ENCODE measurements around the gene C2CD2L. TPM values are rescaled to one million over a fixed set of nuclear protein-coding genes. Genes with fewer than 3 reads are reported as not detected.

The C2CD2L gene
- total RNA-seq, 1 experiment from 2014 or later = 9.3 TPM

- CTCF ChIA-PET = no interaction called here
- H4K20me1 ChIP-seq (ENCODE audit: insufficient read depth) = no peaks in the 10 kb centered on the region
- TF ChIP-seq, protein P1, sequence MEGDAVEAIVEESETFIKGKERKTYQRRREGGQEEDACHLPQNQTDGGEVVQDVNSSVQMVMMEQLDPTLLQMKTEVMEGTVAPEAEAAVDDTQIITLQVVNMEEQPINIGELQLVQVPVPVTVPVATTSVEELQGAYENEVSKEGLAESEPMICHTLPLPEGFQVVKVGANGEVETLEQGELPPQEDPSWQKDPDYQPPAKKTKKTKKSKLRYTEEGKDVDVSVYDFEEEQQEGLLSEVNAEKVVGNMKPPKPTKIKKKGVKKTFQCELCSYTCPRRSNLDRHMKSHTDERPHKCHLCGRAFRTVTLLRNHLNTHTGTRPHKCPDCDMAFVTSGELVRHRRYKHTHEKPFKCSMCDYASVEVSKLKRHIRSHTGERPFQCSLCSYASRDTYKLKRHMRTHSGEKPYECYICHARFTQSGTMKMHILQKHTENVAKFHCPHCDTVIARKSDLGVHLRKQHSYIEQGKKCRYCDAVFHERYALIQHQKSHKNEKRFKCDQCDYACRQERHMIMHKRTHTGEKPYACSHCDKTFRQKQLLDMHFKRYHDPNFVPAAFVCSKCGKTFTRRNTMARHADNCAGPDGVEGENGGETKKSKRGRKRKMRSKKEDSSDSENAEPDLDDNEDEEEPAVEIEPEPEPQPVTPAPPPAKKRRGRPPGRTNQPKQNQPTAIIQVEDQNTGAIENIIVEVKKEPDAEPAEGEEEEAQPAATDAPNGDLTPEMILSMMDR (conservative IDR thresholded peaks at IDR 0.05) = no peak
- no peak for TF ChIP-seq EZH2 (IDR thresholded peaks at IDR 0.05; ENCODE audit: low read depth)
- peaks cover 9% of the 10 kb centered on the region for H3K4me1 ChIP-seq (replicated peaks; ENCODE audit: insufficient read depth)
- no peaks in the 10 kb centered on the region for H3K9me2 ChIP-seq (ENCODE audit: insufficient read depth)
- H3F3A ChIP-seq (ENCODE audit: insufficient read depth, low read depth) = peaks cover 14% of the 10 kb centered on the region; the same call in 1 of the 2 replicates
- H3K27me3 ChIP-seq (ENCODE audit: insufficient read depth, low read depth) = no peaks in the 10 kb centered on the region
- no peak overlapping the region for H3K4me3 ChIP-seq
- intact Hi-C loops (cut with micrococcal nuclease; ENCODE audit: unreplicated experiment) = no loop called here
- H3K36me3 ChIP-seq (ENCODE audit: low read depth) = peaks cover 9% of the 10 kb centered on the region; the same call in 1 of the 2 replicates
- POLR2A ChIA-PET (ENCODE audit: unreplicated experiment) = no interaction called here
- H3K4me2 ChIP-seq = no peak overlapping the region
- no TSS peak for BruUV-seq (replicated peaks)
- H3K79me2 ChIP-seq (ENCODE audit: low read depth) = no peaks in the 10 kb centered on the region
- H3K9me3 ChIP-seq (ENCODE audit: insufficient read depth, low read depth) = no peaks in the 10 kb centered on the region
- H2AFZ ChIP-seq = no peak overlapping the region
- no peak for DNase-seq
- no peak overlapping the region for H3K27ac ChIP-seq
These were observed 8.5 kb downstream of the C2CD2L start for GRCh38 chr11:119115484-119116234.

DNA sequence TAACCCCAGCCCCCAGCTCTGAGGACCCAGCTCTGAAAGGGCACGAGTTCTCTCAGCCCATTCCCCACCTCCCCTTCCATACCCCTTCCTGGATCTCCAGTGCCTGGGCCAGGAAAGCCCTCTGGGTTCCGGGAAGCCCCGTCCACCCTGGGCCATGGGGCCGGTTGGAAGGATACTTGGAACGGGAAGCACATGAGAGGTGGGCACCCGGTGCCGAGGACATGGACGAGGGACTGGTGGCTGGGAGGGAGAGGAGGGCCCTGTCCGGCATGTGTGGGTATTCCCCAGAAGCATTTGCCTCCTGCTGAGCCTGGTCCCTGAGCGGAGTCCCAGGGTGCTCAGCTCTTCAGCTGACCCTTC lies 9.1 kb downstream of the C2CD2L start:
- H3K79me2 ChIP-seq (ENCODE audit: low read depth) = no peaks in the 10 kb centered on the region
- POLR2A ChIA-PET (ENCODE audit: unreplicated experiment) = no interaction called here
- H2AFZ ChIP-seq = no peak overlapping the region
- H3K4me1 ChIP-seq (replicated peaks; ENCODE audit: insufficient read depth) = peaks cover 11% of the 10 kb centered on the region
- peaks cover 14% of the 10 kb centered on the region; the same call in 1 of the 2 replicates for H3F3A ChIP-seq (ENCODE audit: insufficient read depth, low read depth)
- BruUV-seq (replicated peaks) = no TSS peak
- TF ChIP-seq, protein P1 (conservative IDR thresholded peaks at IDR 0.05) = no peak
- TF ChIP-seq EZH2 (IDR thresholded peaks at IDR 0.05; ENCODE audit: low read depth) = no peak
- H3K4me2 ChIP-seq = no peak overlapping the region
- H3K9me3 ChIP-seq (ENCODE audit: insufficient read depth, low read depth) = no peaks in the 10 kb centered on the region
- CTCF ChIA-PET = no interaction called here
- H3K27ac ChIP-seq = no peak overlapping the region
- no peaks in the 10 kb centered on the region for H3K9me2 ChIP-seq (ENCODE audit: insufficient read depth)
- no peak overlapping the region for H3K4me3 ChIP-seq
- DNase-seq = no peak
- intact Hi-C loops (cut with micrococcal nuclease; ENCODE audit: unreplicated experiment) = no loop called here
- no peaks in the 10 kb centered on the region for H4K20me1 ChIP-seq (ENCODE audit: insufficient read depth)
- no peaks in the 10 kb centered on the region for H3K27me3 ChIP-seq (ENCODE audit: insufficient read depth, low read depth)
- peaks cover 7% of the 10 kb centered on the region; the same call in 1 of the 2 replicates for H3K36me3 ChIP-seq (ENCODE audit: low read depth)

GRCh38 chr11:119116601-119117000 lies 9.5 kb downstream of the C2CD2L start:
- BruUV-seq (replicated peaks) = no TSS peak
- POLR2A ChIA-PET (ENCODE audit: unreplicated experiment) = no interaction called here
- Histone ChIP-seq H3K9me2 (ENCODE audit: insufficient read depth) (no peaks in the 10 kb centered on the region), H3K4me3 (no peak overlapping the region), H3K4me1 (replicated peaks; ENCODE audit: insufficient read depth) (peaks cover 11% of the 10 kb centered on the region), H3K9me3 (ENCODE audit: insufficient read depth, low read depth) (no peaks in the 10 kb centered on the region), H3K79me2 (ENCODE audit: low read depth) (peaks cover 2% of the 10 kb centered on the region), H3K27me3 (ENCODE audit: insufficient read depth, low read depth) (no peaks in the 10 kb centered on the region), H3K4me2 (no peak overlapping the region), H3F3A (ENCODE audit: insufficient read depth, low read depth) (peaks cover 14% of the 10 kb centered on the region; the same call in 1 of the 2 replicates), H2AFZ (no peak overlapping the region), H3K27ac (no peak overlapping the region), H4K20me1 (ENCODE audit: insufficient read depth) (no peaks in the 10 kb centered on the region), H3K36me3 (ENCODE audit: low read depth) (0 out of 2 replicates have a peak, but pooled peaks cover 3% of the 10 kb centered on the region)
- TF ChIP-seq, protein P1 (conservative IDR thresholded peaks at IDR 0.05) = no peak
- TF ChIP-seq EZH2 (IDR thresholded peaks at IDR 0.05; ENCODE audit: low read depth) = no peak
- CTCF ChIA-PET = no interaction called here
- no peak for DNase-seq
- intact Hi-C loops (cut with micrococcal nuclease; ENCODE audit: unreplicated experiment) = no loop called here

All from PC-9 (cell line).